22Rv1 (cell line): ENCODE data around the gene SLC6A11.

Experiments used
- CTCF ChIP-seq: fragments of 450-650 bp; IDR thresholded peaks from 2 replicates; pipeline ENCODE4 v1.5.1; 2017; ENCODE audit warnings: mild to moderate bottlenecking
- ZFX ChIP-seq: fragments of 450-650 bp; IDR thresholded peaks from 2 replicates; pipeline ENCODE4 v1.6.1; 2017; ENCODE audit warnings: antibody characterized with exemption, borderline replicate concordance

- TF ChIP-seq CTCF: no peak
- no peak for TF ChIP-seq ZFX
Observed at GRCh38 chr3:10857235-10857634, 41.2 kb downstream of the SLC6A11 start.
